K562 (cell line): ENCODE measurements around the gene KMT2E. TPM values are rescaled to one million over a fixed set of nuclear protein-coding genes. Genes with fewer than 3 reads are reported as not detected.

Source experiments
- ELF4 ChIP-seq: fragments of 450-650 bp; formaldehyde crosslinking; IDR thresholded peaks from 2 replicates; pipeline ENCODE4 v1.4.0; 2022; ENCODE audit warnings: missing genetic modification characterization
- HMGXB4 ChIP-seq: sonication (generic); formaldehyde crosslinking; IDR thresholded peaks from 2 replicates; pipeline ENCODE4 v1.8.1; 2023; ENCODE audit warnings: mild to moderate bottlenecking, missing genetic modification reagents
- IRF9 ChIP-seq: fragments of 450-650 bp; IDR thresholded peaks from 2 replicates; pipeline ENCODE4 v1.6.1; 2016; ENCODE audit warnings: missing biosample characterization, missing genetic modification characterization
- KDM5B ChIP-seq: fragments of 200-600 bp; sonication (generic); IDR thresholded peaks from 2 replicates; pipeline ENCODE4 v1.6.1; 2012; ENCODE audit warnings: low read depth, mild to moderate bottlenecking, moderate library complexity, low read length, control low read depth, inconsistent platforms; ENCODE audit not compliant: insufficient replicate concordance
- PML ChIP-seq: IDR thresholded peaks from 2 replicates; pipeline ENCODE4 v1.6.1; 2012; ENCODE audit warnings: low read length, inconsistent platforms
- PTRF ChIP-seq: fragments of 450-650 bp; IDR thresholded peaks from 2 replicates; pipeline ENCODE4 v1.6.1; 2016; ENCODE audit warnings: mild to moderate bottlenecking, missing genetic modification characterization, missing compliant biosample characterization
- RBM25 ChIP-seq: fragments of 200-400 bp; formaldehyde crosslinking; IDR thresholded peaks from 2 replicates; pipeline ENCODE4 v1.6.1; 2018; ENCODE audit warnings: low read length, low read depth, moderate library complexity; ENCODE audit not compliant: severe bottlenecking
- RUNX1 ChIP-seq: sonication (generic); IDR thresholded peaks from 2 replicates; pipeline ENCODE4 v1.6.1; 2016; ENCODE audit warnings: antibody characterized with exemption, low read depth
- SAFB2 ChIP-seq: fragments of 200-400 bp; formaldehyde crosslinking; IDR thresholded peaks from 2 replicates; pipeline ENCODE4 v1.6.1; 2018; ENCODE audit warnings: borderline replicate concordance, low read length, low read depth, moderate library complexity; ENCODE audit not compliant: severe bottlenecking
- SIN3B ChIP-seq: fragments of 450-650 bp; IDR thresholded peaks from 2 replicates; pipeline ENCODE4 v1.6.1; 2017; ENCODE audit warnings: low read depth, mild to moderate bottlenecking, moderate library complexity
- SMAD2 ChIP-seq: fragments of 150-350 bp; IDR thresholded peaks from 2 replicates; pipeline ENCODE4 v1.6.1; 2014; ENCODE audit warnings: low read depth, mild to moderate bottlenecking, low read length
- TAL1 ChIP-seq: fragments of 450-650 bp; IDR thresholded peaks from 2 replicates; pipeline ENCODE4 v1.6.1; 2016; ENCODE audit warnings: mild to moderate bottlenecking
- TCFL5 ChIP-seq: fragments of 250-450 bp; sonication (Bioruptor Pico); conservative IDR thresholded peaks from 2 replicates; pipeline ENCODE4 v1.6.1; 2021; ENCODE audit warnings: mild to moderate bottlenecking, moderate library complexity, matching md5 sums
- TRIM24 ChIP-seq, 2 experiments: fragments of 450-650 bp; IDR thresholded peaks; 2 replicates each; pipeline ENCODE4 v1.6.1; 2016
- YBX1 ChIP-seq: fragments of 450-650 bp; IDR thresholded peaks from 2 replicates; pipeline ENCODE4 v1.7.1; 2016; ENCODE audit warnings: mild to moderate bottlenecking
- ZBTB43 ChIP-seq: sonication (generic); formaldehyde crosslinking; IDR thresholded peaks from 2 replicates; pipeline ENCODE4 v1.8.0; 2023; ENCODE audit warnings: mild to moderate bottlenecking, missing genetic modification reagents
- ZFP30 ChIP-seq: fragments of 250-450 bp; sonication (Bioruptor Pico); IDR thresholded peaks from 2 replicates; pipeline ENCODE4 v1.8.0; 2022; ENCODE audit warnings: moderate library complexity, mild to moderate bottlenecking, inconsistent platforms, borderline replicate concordance
- ZKSCAN1 ChIP-seq: fragments of 150-350 bp; IDR thresholded peaks from 2 replicates; pipeline ENCODE4 v1.6.1; 2016; ENCODE audit warnings: low read depth, low read length
- ZNF12 ChIP-seq: sonication (generic); formaldehyde crosslinking; IDR thresholded peaks from 2 replicates; pipeline ENCODE4 v1.4.0; 2020; ENCODE audit warnings: mild to moderate bottlenecking, missing genetic modification reagents
- ZNF217 ChIP-seq: sonication (generic); formaldehyde crosslinking; IDR thresholded peaks from 2 replicates; pipeline ENCODE4 v1.8.0; 2022; ENCODE audit warnings: mild to moderate bottlenecking, missing genetic modification reagents
- ZNF282 ChIP-seq: sonication (generic); formaldehyde crosslinking; IDR thresholded peaks from 2 replicates; pipeline ENCODE4 v1.8.1; 2023; ENCODE audit warnings: missing genetic modification reagents
- ZNF311 ChIP-seq: fragments of 250-450 bp; sonication (Bioruptor Pico); IDR thresholded peaks from 2 replicates; pipeline ENCODE4 v1.4.0; 2020; ENCODE audit warnings: mild to moderate bottlenecking, moderate library complexity
- ZNF77 ChIP-seq: fragments of 250-450 bp; sonication (Bioruptor Pico); IDR thresholded peaks from 2 replicates; pipeline ENCODE4 v1.5.0; 2020
- polyA plus RNA-seq, 8 experiments: library from polyadenylated mRNA; depleted of rRNA in 4 of 8; stranded (reverse) in 5 of 8; unstranded in 3 of 8; fragments of >200 nt; fragmentation: Nextera tagmentation in 2 of 8; fragmentation: Illumina TruSeq in 1 of 8; extraction: Ambion mirVana in 2 of 8; extraction: Trizol in 1 of 8; gene quantifications; 2 replicates each; pipeline versions ENCODE4 v1.2.1 to v1.2.3, GENCODE V29; 2011 to 2014; ENCODE audit warnings: inconsistent platforms in 1 of 8, missing spikeins in 1 of 8
- total RNA-seq, 7 experiments: library from RNA; depleted of rRNA in 6 of 7; stranded (reverse); fragments of >200 nt in 6 of 7; fragmentation: Illumina TruSeq in 2 of 7; extraction: Trizol in 2 of 7; gene quantifications; 2 replicates each; pipeline versions ENCODE4 v1.2.1 to v1.2.3, GENCODE V29; 2011 to 2021; ENCODE audit warnings: low replicate concordance in 1 of 7
- TF ChIP-seq, protein P1 (sequence below), 2 experiments: IDR thresholded peaks; 2 replicates each; pipeline ENCODE4 v1.6.1; 2012; ENCODE audit warnings: improper control_type of control experiment in 2 of 2, low read depth in 2 of 2, low read length in 2 of 2, borderline replicate concordance in 1 of 2

KMT2E gene
- total and polyA plus RNA-seq, 9 of the 15 experiments (the other 6 are each of a cell fraction or from before 2014, with no cell fraction given), result 8.9 to 55.3 (median 38.1) TPM

DNA sequence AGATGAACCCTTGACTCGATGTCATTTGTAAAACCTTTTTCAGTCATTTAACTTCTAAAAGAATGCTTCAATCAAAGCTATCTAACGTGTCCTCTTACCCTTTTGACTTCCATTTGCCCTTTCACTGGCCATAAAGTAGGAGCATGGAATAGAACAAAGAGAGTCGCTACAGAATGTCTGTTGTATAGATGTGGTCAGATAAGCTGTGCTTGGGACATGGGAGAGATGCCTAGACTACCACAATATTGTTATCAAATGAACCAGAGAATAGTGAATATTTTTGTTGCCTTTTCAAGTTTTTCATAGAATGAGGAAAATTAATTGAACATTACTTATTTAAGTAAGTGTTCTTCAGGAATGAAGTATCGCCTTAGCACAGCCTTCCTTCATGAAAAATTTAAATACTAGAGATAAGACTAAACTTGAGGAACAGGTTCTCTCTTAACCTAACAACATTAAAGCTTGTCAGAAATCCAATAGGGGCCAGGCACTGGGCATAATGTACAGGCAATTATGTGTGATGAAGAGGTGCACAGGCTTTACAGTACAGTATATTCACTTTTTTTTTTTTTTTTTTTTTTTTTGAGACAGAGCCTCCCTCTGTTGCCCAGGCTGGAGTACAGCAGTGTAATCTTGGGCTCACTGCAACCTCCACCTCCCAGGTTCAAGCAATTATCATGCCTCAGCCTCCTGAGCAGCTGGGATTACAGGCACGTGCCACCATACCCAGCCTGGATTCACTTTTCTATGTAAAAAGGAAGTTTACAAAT is 7.5 kb upstream of the KMT2E start (continued):
- TF ChIP-seq RBM25 (no peak), ZKSCAN1 (no peak), ZNF12 (CRISPR knock-in tag) (no peak), TRIM24 (IDR thresholded peaks at IDR 0.05) (no peak), SAFB2 (no peak), YBX1 (no peak), ZNF217 (CRISPR knock-in tag) (no peak), ZNF282 (CRISPR knock-in tag) (no peak), PML (peak; percentile 69; the same call in 1 of the 2 replicates), ZNF77 (CRISPR knock-in tag) (no peak), HMGXB4 (CRISPR knock-in tag) (no peak), PTRF (tag) (no peak), ZFP30 (CRISPR knock-in tag) (no peak), RUNX1 (no peak), ZNF311 (CRISPR knock-in tag) (no peak), ELF4 (CRISPR knock-in tag) (no peak), TCFL5 (CRISPR knock-in tag) (0 out of 2 replicates have a peak, but pooled peaks have one; percentile 22), KDM5B (no peak), SIN3B (no peak), TAL1 (no peak), ZBTB43 (no peak), IRF9 (tag) (no peak), SMAD2 (no peak)
- TF ChIP-seq, protein P1, sequence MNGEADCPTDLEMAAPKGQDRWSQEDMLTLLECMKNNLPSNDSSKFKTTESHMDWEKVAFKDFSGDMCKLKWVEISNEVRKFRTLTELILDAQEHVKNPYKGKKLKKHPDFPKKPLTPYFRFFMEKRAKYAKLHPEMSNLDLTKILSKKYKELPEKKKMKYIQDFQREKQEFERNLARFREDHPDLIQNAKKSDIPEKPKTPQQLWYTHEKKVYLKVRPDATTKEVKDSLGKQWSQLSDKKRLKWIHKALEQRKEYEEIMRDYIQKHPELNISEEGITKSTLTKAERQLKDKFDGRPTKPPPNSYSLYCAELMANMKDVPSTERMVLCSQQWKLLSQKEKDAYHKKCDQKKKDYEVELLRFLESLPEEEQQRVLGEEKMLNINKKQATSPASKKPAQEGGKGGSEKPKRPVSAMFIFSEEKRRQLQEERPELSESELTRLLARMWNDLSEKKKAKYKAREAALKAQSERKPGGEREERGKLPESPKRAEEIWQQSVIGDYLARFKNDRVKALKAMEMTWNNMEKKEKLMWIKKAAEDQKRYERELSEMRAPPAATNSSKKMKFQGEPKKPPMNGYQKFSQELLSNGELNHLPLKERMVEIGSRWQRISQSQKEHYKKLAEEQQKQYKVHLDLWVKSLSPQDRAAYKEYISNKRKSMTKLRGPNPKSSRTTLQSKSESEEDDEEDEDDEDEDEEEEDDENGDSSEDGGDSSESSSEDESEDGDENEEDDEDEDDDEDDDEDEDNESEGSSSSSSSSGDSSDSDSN (IDR thresholded peaks at IDR 0.05; ENCODE audit: borderline replicate concordance in 1 of 2, low read depth in 2 of 2, low read length in 2 of 2), result no peak
